SU-DHL-6 (cell line): ENCODE results near the gene ALK.
"Not testable (repeated sequence)": the region's sequence is repeated elsewhere in the genome, so short reads cannot be mapped to it uniquely, and the experiment has no call there.

Experiments
- H2AFZ ChIP-seq: fragments of 200-600 bp; sonication (generic); 2 replicates; pipeline ENCODE4 v1.6.1; 2014; ENCODE audit warnings: low read depth, mild to moderate bottlenecking, moderate library complexity, mixed read lengths, antibody characterized with exemption, low read length; ENCODE audit not compliant: severe bottlenecking
- H3F3A ChIP-seq: fragments of 200-600 bp; shearing (Covaris generic); 2 replicates; pipeline ENCODE4 v1.6.0; 2016; ENCODE audit warnings: antibody characterized with exemption, mild to moderate bottlenecking; ENCODE audit not compliant: insufficient read depth
- H3K27ac ChIP-seq: fragments of 200-600 bp; sonication (generic); 2 replicates; pipeline ENCODE4 v1.5.1; 2016; ENCODE audit warnings: low read depth, mild to moderate bottlenecking, low read length, moderate library complexity, mixed read lengths
- H3K27me3 ChIP-seq: fragments of 200-600 bp; sonication (generic), shearing (Covaris generic); 2 replicates; pipeline ENCODE4 v1.6.0; 2014; ENCODE audit warnings: mild to moderate bottlenecking, low read length
- H3K36me3 ChIP-seq: fragments of 200-600 bp; sonication (generic); 2 replicates; pipeline ENCODE4 v1.6.1; 2014; ENCODE audit warnings: mild to moderate bottlenecking, low read length, mixed read lengths
- H3K4me2 ChIP-seq: fragments of 300-600, 200-600 bp; shearing (Covaris generic), sonication (generic); 2 replicates; pipeline ENCODE4 v1.6.0; 2014; ENCODE audit warnings: low read length, low read depth, mild to moderate bottlenecking; ENCODE audit not compliant: poor library complexity, severe bottlenecking
- H3K4me3 ChIP-seq: fragments of 200-600 bp; sonication (generic); 2 replicates; pipeline ENCODE4 v1.5.1; 2014; ENCODE audit warnings: antibody characterized with exemption, low read length, mild to moderate bottlenecking, mixed read lengths; ENCODE audit not compliant: insufficient read depth, poor library complexity, severe bottlenecking
- H3K79me2 ChIP-seq: fragments of 200-600 bp; sonication (generic); 2 replicates; pipeline ENCODE4 v1.6.1; 2014; ENCODE audit warnings: mild to moderate bottlenecking, low read length, moderate library complexity; ENCODE audit not compliant: insufficient read depth
- H3K9ac ChIP-seq: fragments of 200-600 bp; sonication (generic); 2 replicates; pipeline ENCODE4 v1.7.0; 2014; ENCODE audit warnings: mild to moderate bottlenecking, low read length
- H3K9me2 ChIP-seq: fragments of 200-600 bp; sonication (generic); replicated peaks from 2 replicates; pipeline ENCODE4 v1.6.1; 2014; ENCODE audit warnings: low read length; ENCODE audit not compliant: insufficient read depth
- H3K9me3 ChIP-seq: fragments of 200-600 bp; sonication (generic); 2 replicates; pipeline ENCODE4 v1.6.1; 2014; ENCODE audit warnings: low read length, mixed read lengths; ENCODE audit not compliant: insufficient read depth
- H4K20me1 ChIP-seq: fragments of 200-600 bp; sonication (generic); 2 replicates; pipeline ENCODE4 v1.6.1; 2014; ENCODE audit warnings: low read depth, mild to moderate bottlenecking, antibody characterized with exemption, low read length, moderate library complexity, mixed read lengths
- EZH2phosphoT487 ChIP-seq: fragments of 200-600 bp; sonication (generic), shearing (Covaris generic); conservative IDR thresholded peaks from 2 replicates; pipeline ENCODE4 v1.6.1; 2018; ENCODE audit warnings: mild to moderate bottlenecking, antibody characterized with exemption, low read length, moderate library complexity, mixed read lengths
- TF ChIP-seq, protein P1 (sequence below): fragments of 200-600 bp; sonication (generic); IDR thresholded peaks from one replicate; pipeline ENCODE4 v1.5.1; 2017; ENCODE audit warnings: antibody characterized with exemption, mild to moderate bottlenecking, low read length, moderate library complexity; ENCODE audit not compliant: insufficient read depth, poor library complexity, severe bottlenecking

The ALK gene

GRCh38 chr2:29829841-29830240 lies 91.5 kb downstream of the ALK start:
- no peaks in the 10 kb centered on the region for H3K9me2 ChIP-seq
- no peak overlapping the region for H2AFZ ChIP-seq
- H3K9ac ChIP-seq, result no peak overlapping the region
- H4K20me1 ChIP-seq, result no peaks in the 10 kb centered on the region
- H3K9me3 ChIP-seq, result no peaks in the 10 kb centered on the region; the same call in 1 of the 2 replicates
- H3K79me2 ChIP-seq, result no peaks in the 10 kb centered on the region
- H3K27ac ChIP-seq, result no peak overlapping the region
- H3K4me3 ChIP-seq, result no peak overlapping the region
- H3F3A ChIP-seq, result no peaks in the 10 kb centered on the region
- no peaks in the 10 kb centered on the region for H3K27me3 ChIP-seq
- H3K4me2 ChIP-seq, result no peak overlapping the region
- H3K36me3 ChIP-seq, result no peaks in the 10 kb centered on the region
- no peak for TF ChIP-seq EZH2phosphoT487
- TF ChIP-seq, protein P1, sequence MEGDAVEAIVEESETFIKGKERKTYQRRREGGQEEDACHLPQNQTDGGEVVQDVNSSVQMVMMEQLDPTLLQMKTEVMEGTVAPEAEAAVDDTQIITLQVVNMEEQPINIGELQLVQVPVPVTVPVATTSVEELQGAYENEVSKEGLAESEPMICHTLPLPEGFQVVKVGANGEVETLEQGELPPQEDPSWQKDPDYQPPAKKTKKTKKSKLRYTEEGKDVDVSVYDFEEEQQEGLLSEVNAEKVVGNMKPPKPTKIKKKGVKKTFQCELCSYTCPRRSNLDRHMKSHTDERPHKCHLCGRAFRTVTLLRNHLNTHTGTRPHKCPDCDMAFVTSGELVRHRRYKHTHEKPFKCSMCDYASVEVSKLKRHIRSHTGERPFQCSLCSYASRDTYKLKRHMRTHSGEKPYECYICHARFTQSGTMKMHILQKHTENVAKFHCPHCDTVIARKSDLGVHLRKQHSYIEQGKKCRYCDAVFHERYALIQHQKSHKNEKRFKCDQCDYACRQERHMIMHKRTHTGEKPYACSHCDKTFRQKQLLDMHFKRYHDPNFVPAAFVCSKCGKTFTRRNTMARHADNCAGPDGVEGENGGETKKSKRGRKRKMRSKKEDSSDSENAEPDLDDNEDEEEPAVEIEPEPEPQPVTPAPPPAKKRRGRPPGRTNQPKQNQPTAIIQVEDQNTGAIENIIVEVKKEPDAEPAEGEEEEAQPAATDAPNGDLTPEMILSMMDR, result no peak

DNA sequence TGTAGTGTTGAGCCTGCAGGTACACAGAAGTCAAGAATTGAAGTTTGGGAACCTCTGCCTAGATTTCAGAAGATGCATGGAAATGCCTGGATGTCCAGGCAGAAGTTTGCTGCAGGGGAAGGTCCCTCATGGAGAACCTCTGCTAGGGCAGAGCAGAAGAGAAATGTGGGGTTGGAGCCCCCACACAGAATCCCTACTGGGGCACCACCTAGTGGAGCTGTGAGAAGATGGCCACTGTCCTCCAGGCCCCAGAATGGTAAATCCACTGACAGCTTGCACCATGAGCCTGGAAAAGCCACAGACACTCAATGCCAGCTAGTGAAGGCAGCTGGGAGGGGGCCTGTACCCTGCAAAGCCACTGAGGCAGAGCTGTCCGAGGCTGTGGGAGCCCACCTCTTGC lies 97.2 kb downstream of the ALK start:
- not testable (repeated sequence) for H4K20me1 ChIP-seq, H3K27ac ChIP-seq, H3K4me2 ChIP-seq, H2AFZ ChIP-seq, H3K79me2 ChIP-seq, H3K9me3 ChIP-seq, H3K4me3 ChIP-seq, H3K27me3 ChIP-seq, H3K9ac ChIP-seq, H3K36me3 ChIP-seq, H3K9me2 ChIP-seq, H3F3A ChIP-seq

DNA sequence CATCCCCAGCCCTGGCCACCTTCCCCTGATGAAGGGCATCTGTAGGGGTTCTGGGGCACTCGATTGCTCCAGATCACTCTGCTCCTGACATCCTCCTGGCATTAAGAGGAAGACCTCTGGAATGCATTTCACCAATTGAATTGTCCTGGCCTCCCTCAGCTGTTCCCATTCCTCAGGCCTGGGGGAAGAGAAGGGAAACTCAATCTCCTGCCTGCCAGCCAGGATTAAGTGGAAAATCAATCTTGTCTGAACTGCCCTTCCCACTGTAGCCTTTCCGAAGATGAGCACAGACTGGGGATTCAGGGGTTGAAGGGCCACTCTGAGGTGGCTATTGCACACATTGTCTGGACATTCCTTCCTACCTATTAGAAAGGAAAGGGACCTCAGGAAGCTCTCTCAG lies 99.8 kb downstream of the ALK start:
- no peaks in the 10 kb centered on the region for H3K36me3 ChIP-seq
- no peaks in the 10 kb centered on the region for H3K27me3 ChIP-seq
- no peak overlapping the region for H3K9ac ChIP-seq
- H3K9me3 ChIP-seq, result no peaks in the 10 kb centered on the region
- no peaks in the 10 kb centered on the region for H3F3A ChIP-seq
- no peak overlapping the region for H3K4me3 ChIP-seq
- no peaks in the 10 kb centered on the region for H3K79me2 ChIP-seq
- no peaks in the 10 kb centered on the region for H4K20me1 ChIP-seq
- no peak overlapping the region for H3K4me2 ChIP-seq
- H2AFZ ChIP-seq, result no peak overlapping the region
- no peaks in the 10 kb centered on the region; the same call in 1 of the 2 replicates for H3K9me2 ChIP-seq
- no peak for TF ChIP-seq EZH2phosphoT487
- TF ChIP-seq, protein P1, result no peak
- no peak overlapping the region for H3K27ac ChIP-seq

DNA sequence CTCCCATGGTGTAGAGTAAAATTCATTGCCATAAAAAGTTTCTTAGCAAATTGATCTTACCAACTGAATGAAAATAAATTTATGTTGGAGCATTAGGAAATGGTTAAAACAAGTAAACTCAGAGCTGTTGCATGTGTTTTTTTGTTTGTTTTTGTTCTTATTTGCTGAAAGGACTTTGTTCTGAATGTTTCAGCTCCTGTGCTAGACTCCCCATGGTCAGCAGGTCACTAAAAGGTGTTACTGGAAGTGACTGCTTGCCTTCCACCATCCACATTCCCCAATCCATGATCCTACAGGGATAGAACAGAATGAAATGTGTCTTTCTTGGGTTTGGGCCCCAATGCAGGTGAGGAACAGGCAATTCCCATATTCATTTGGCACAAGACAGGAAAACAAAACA lies 101.8 kb downstream of the ALK start:
- H3K27ac ChIP-seq, result no peak overlapping the region
- H3K9ac ChIP-seq, result no peak overlapping the region
- H3K27me3 ChIP-seq, result no peaks in the 10 kb centered on the region
- no peaks in the 10 kb centered on the region for H3K9me3 ChIP-seq
- H2AFZ ChIP-seq, result no peak overlapping the region
- H3K79me2 ChIP-seq, result no peaks in the 10 kb centered on the region
- H3K4me3 ChIP-seq, result no peak overlapping the region
- no peaks in the 10 kb centered on the region for H3K36me3 ChIP-seq
- TF ChIP-seq EZH2phosphoT487, result no peak
- TF ChIP-seq, protein P1, result no peak
- H3K4me2 ChIP-seq, result no peak overlapping the region
- no peaks in the 10 kb centered on the region for H4K20me1 ChIP-seq
- H3F3A ChIP-seq, result no peaks in the 10 kb centered on the region
- no peaks in the 10 kb centered on the region; the same call in 1 of the 2 replicates for H3K9me2 ChIP-seq
